Measurements from ENCODE around the gene CRIP1.

CRIP1 gene

GRCh38 chr14:105486163-105486973 is at the start of gene CRIP1:
Gene CRIP1, plus strand, starts transcription at chr14:105486886. Its CDS starts 374 bp downstream, at chr14:105487260.
- peak within 1 kb of the TSS; percentile 100 for H3K27ac ChIP-seq
- TF ChIP-seq CTCF (IDR thresholded peaks at IDR 0.05) (no peak), ZFX (IDR thresholded peaks at IDR 0.05; ENCODE audit: borderline replicate concordance) (no peak)

GRCh38 chr14:105436891-105437722 is 49.6 kb upstream of the CRIP1 start:
- no peak for TF ChIP-seq CTCF (IDR thresholded peaks at IDR 0.05)
- no peak for TF ChIP-seq ZFX (IDR thresholded peaks at IDR 0.05; ENCODE audit: borderline replicate concordance)
- no peak overlapping the region for H3K27ac ChIP-seq

GRCh38 chr14:105437723-105438500 is 48.8 kb upstream of the CRIP1 start:
- H3K27ac ChIP-seq = no peak overlapping the region
- TF ChIP-seq CTCF (IDR thresholded peaks at IDR 0.05) (no peak), ZFX (IDR thresholded peaks at IDR 0.05; ENCODE audit: borderline replicate concordance) (no peak)

- no peak for TF ChIP-seq ZFX (IDR thresholded peaks at IDR 0.05; ENCODE audit: borderline replicate concordance)
- no peak for TF ChIP-seq CTCF (IDR thresholded peaks at IDR 0.05)
- H3K27ac ChIP-seq = no peak overlapping the region
Observed at GRCh38 chr14:105439179-105439578, 47.5 kb upstream of the CRIP1 start.

- TF ChIP-seq CTCF (IDR thresholded peaks at IDR 0.05) (peak; percentile 28), ZFX (IDR thresholded peaks at IDR 0.05; ENCODE audit: borderline replicate concordance) (no peak)
- no peak overlapping the region for H3K27ac ChIP-seq
Observed at GRCh38 chr14:105439710-105440553, 46.8 kb upstream of the CRIP1 start.

GRCh38 chr14:105440554-105440900 is 46.2 kb upstream of the CRIP1 start:
- H3K27ac ChIP-seq = no peak overlapping the region
- TF ChIP-seq ZFX (IDR thresholded peaks at IDR 0.05; ENCODE audit: borderline replicate concordance) (no peak), CTCF (IDR thresholded peaks at IDR 0.05) (no peak)

Data from 22Rv1 (cell line).